ENCODE results near the gene PLXNA3. TPM values are rescaled to one million over a fixed set of nuclear protein-coding genes. Genes with fewer than 3 reads are reported as not detected.
"Not testable (repeated sequence)": the region's sequence is repeated elsewhere in the genome, so short reads cannot be mapped to it uniquely, and the experiment has no call there.

Gene PLXNA3
- total RNA-seq, 2 experiments from 2014 or later: 35.1 to 38.1 TPM

DNA sequence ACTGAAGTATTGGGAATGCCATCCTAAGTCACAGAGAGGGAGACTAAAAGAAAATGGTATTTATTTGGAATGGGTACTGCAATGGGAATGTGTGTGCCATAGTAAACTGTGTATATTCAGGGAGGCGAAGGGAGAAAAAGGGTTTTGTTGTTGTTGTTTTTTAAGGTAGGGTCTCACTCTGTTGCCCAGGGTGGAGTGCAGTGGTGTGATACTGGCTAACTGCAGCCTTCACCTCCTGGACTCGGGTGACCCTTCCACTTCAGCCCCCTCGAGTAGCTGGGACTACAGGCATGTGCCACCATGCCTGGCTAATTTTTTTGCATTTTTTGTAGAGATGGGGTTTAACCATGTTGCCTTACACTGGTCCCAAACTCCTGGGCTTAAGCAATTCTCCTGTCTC, 36.6 kb downstream of the PLXNA3 start:
- no peak overlapping the region for H3K4me3 Mint-ChIP-seq

DNA sequence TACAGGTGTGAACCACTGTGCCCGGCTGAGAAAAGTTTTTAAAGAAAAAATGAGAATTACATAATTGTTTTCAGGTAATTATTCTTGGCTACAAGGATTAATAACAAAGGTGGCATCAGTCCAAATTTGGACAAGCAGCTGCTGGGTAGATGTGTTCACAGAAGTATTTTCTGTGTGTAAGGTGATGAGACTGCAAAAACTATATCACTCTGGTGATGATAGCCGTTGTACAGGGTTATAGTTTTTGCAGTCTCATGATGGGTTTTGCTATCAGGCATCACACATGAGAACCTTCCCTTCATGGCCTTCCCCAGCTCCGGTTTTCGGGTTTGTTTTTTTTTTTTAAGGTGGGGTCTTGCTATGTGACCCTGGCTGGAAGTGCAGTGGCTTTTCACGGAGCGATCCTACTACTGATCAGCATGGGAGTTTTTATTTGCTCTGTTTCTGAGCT, 37.4 kb downstream of the PLXNA3 start:
- no peak overlapping the region for H3K4me3 Mint-ChIP-seq
- ATAC-seq (ENCODE audit: poor library complexity) (no peak), DNase-seq (no peak)
- Histone ChIP-seq H3K9me3 (ENCODE audit: control insufficient read depth in 1 of 2, insufficient read depth in 1 of 2, low read length in 2 of 2) (no peaks in the 10 kb centered on the region), H3K27me3 (ENCODE audit: control insufficient read depth in 1 of 2, insufficient read depth in 2 of 2, low read length in 2 of 2) (no peaks in the 10 kb centered on the region), H3K36me3 (ENCODE audit: insufficient read depth, low read length) (no peaks in the 10 kb centered on the region), H3K27ac (ENCODE audit: low read depth in 1 of 2, low read length in 2 of 2) (no peak overlapping the region), H3K4me3 (ENCODE audit: low read length) (no peak overlapping the region), H3K4me1 (ENCODE audit: insufficient read depth, low read length) (peaks cover 7% of the 10 kb centered on the region)
- no peaks in the 10 kb centered on the region for H3K27me3 Mint-ChIP-seq
- TF ChIP-seq, protein P1, sequence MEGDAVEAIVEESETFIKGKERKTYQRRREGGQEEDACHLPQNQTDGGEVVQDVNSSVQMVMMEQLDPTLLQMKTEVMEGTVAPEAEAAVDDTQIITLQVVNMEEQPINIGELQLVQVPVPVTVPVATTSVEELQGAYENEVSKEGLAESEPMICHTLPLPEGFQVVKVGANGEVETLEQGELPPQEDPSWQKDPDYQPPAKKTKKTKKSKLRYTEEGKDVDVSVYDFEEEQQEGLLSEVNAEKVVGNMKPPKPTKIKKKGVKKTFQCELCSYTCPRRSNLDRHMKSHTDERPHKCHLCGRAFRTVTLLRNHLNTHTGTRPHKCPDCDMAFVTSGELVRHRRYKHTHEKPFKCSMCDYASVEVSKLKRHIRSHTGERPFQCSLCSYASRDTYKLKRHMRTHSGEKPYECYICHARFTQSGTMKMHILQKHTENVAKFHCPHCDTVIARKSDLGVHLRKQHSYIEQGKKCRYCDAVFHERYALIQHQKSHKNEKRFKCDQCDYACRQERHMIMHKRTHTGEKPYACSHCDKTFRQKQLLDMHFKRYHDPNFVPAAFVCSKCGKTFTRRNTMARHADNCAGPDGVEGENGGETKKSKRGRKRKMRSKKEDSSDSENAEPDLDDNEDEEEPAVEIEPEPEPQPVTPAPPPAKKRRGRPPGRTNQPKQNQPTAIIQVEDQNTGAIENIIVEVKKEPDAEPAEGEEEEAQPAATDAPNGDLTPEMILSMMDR (IDR thresholded peaks at IDR 0.05): no peak
- no peak overlapping the region for H3K27ac Mint-ChIP-seq
- ChIA-PET CTCF (no interaction called here), POLR2A (no interaction called here)
- intact Hi-C loops (cut with DNase I, micrococcal nuclease): no loop called here
- H3K36me3 Mint-ChIP-seq (ENCODE audit: low read depth): peaks cover 6% of the 10 kb centered on the region
- no peaks in the 10 kb centered on the region for H3K9me3 Mint-ChIP-seq
- H3K4me1 Mint-ChIP-seq (ENCODE audit: low read depth): peaks cover 4% of the 10 kb centered on the region

More for the DNA sequence above, 36.6 kb downstream of the PLXNA3 start:
- no peaks in the 10 kb centered on the region for H3K27me3 Mint-ChIP-seq
- peaks cover 6% of the 10 kb centered on the region for H3K36me3 Mint-ChIP-seq (ENCODE audit: low read depth)
- H3K4me1 ChIP-seq (ENCODE audit: insufficient read depth, low read length): peaks cover 10% of the 10 kb centered on the region
- ATAC-seq (ENCODE audit: poor library complexity): no peak
- H3K9me3 Mint-ChIP-seq: no peaks in the 10 kb centered on the region
- CTCF ChIA-PET: no interaction called here
- no peak for DNase-seq
- H3K4me1 Mint-ChIP-seq (ENCODE audit: low read depth): peaks cover 6% of the 10 kb centered on the region
- H3K4me3 ChIP-seq (ENCODE audit: low read length): no peak overlapping the region
- no peaks in the 10 kb centered on the region for H3K36me3 ChIP-seq (ENCODE audit: insufficient read depth, low read length)
- TF ChIP-seq, protein P1 (IDR thresholded peaks at IDR 0.05): no peak
- no peak overlapping the region for H3K27ac ChIP-seq (ENCODE audit: low read depth in 1 of 2, low read length in 2 of 2)
- intact Hi-C loops (cut with DNase I, micrococcal nuclease): no loop called here
- POLR2A ChIA-PET: no interaction called here
- H3K27ac Mint-ChIP-seq: no peak overlapping the region
- no peaks in the 10 kb centered on the region for H3K9me3 ChIP-seq (ENCODE audit: control insufficient read depth in 1 of 2, insufficient read depth in 1 of 2, low read length in 2 of 2)
- H3K27me3 ChIP-seq (ENCODE audit: control insufficient read depth in 1 of 2, insufficient read depth in 2 of 2, low read length in 2 of 2): no peaks in the 10 kb centered on the region

DNA sequence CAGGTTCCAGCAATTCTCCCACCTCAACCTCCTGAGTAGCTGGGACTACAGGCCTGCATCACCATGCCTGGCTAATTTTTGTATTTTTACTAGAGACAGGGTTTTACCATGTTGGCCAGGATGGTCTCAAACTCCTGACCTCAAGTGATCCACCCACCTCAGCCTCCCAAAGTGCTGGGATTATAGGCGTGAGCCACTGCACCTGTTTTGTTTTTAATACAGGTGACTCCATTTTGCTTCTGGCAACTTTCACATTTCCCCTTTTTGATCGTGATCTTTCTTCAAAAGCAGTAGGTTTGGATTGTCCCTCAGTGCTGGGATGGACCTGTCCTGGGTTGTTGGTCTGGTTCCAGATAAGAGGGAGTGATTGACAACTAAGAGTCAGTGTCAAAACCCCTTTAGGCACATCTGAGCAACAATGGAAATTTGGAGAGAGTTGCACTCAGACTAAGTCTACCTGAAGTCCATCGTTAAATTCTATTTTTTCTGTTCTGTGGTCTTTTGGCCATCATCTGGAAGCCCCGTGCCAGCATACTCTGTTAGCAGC, 38.6 kb downstream of the PLXNA3 start:
- H3K36me3 Mint-ChIP-seq (ENCODE audit: low read depth); H3K36me3 ChIP-seq (ENCODE audit: insufficient read depth, low read length); H3K4me1 ChIP-seq (ENCODE audit: insufficient read depth, low read length); H3K27me3 ChIP-seq (ENCODE audit: control insufficient read depth in 1 of 2, insufficient read depth in 2 of 2, low read length in 2 of 2); H3K27me3 Mint-ChIP-seq; H3K4me3 ChIP-seq (ENCODE audit: low read length); intact Hi-C loops (cut with DNase I, micrococcal nuclease); DNase-seq; H3K27ac ChIP-seq (ENCODE audit: low read depth in 1 of 2, low read length in 2 of 2); H3K9me3 ChIP-seq (ENCODE audit: control insufficient read depth in 1 of 2, insufficient read depth in 1 of 2, low read length in 2 of 2); H3K9me3 Mint-ChIP-seq; H3K27ac Mint-ChIP-seq; H3K4me3 Mint-ChIP-seq; ATAC-seq (ENCODE audit: poor library complexity); H3K4me1 Mint-ChIP-seq (ENCODE audit: low read depth); CTCF ChIA-PET: not testable (repeated sequence)
- POLR2A ChIA-PET: interaction anchor here (0.6 kb wide), 1 partner anchor 30 kb away, joined by 4 read pairs; no protein-coding TSS in a partner anchor

DNA sequence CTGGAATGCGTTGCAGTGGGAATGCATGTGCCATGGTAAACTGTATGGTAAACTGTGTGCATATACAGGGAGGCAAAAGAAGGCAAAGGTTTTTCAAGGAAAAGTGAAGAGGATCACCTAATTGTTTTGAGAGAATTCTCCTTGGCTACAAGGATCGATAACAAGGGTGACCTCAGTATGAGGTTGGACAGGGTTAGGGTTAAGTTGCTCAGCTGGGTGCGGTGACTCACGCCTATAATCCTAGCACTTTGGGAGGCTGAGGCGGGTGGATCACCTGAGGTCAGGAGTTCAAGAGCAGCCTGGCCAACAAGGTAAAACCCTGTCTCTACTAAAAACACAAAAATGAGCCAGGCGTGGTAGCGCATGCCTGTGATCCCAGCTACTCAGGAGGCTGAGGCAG, 43.3 kb downstream of the PLXNA3 start:
- H3K36me3 ChIP-seq (ENCODE audit: insufficient read depth, low read length); H3K27ac Mint-ChIP-seq; H3K9me3 Mint-ChIP-seq; H3K4me3 ChIP-seq (ENCODE audit: low read length); H3K27me3 ChIP-seq (ENCODE audit: control insufficient read depth in 1 of 2, insufficient read depth in 2 of 2, low read length in 2 of 2); H3K27ac ChIP-seq (ENCODE audit: low read depth in 1 of 2, low read length in 2 of 2); H3K4me1 ChIP-seq (ENCODE audit: insufficient read depth, low read length); H3K9me3 ChIP-seq (ENCODE audit: control insufficient read depth in 1 of 2, insufficient read depth in 1 of 2, low read length in 2 of 2); H3K4me1 Mint-ChIP-seq (ENCODE audit: low read depth); DNase-seq; intact Hi-C loops (cut with DNase I, micrococcal nuclease); H3K27me3 Mint-ChIP-seq; H3K36me3 Mint-ChIP-seq (ENCODE audit: low read depth); H3K4me3 Mint-ChIP-seq; ATAC-seq (ENCODE audit: poor library complexity); CTCF ChIA-PET: not testable (repeated sequence)
- POLR2A ChIA-PET: interaction anchor here (1.3 kb wide), 1 partner anchor 15 kb away, joined by 3 read pairs; the partner anchor contains the start of gene FAM3A
